ENCODE data around the gene SPTLC2.

DNA sequence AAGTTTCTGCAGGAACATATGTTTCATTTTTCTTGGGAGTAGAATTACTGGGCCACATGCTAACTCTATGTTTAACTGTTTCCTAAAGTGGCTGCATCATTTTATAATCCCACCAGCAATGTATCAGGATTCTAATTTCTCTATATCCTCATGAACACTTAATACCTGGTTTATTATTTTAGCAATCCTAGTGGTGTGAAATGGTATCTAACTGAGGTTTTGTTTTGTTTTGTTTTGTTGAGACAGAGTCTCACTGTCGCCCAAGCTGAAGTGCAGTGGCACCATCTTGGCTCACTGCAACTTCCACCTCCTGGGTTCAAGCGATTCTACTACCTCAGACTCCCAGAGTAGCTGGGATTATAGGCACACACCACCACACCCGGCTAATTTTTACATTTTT is 6.5 kb downstream of the SPTLC2 start:
- TF ChIP-seq, protein P1, sequence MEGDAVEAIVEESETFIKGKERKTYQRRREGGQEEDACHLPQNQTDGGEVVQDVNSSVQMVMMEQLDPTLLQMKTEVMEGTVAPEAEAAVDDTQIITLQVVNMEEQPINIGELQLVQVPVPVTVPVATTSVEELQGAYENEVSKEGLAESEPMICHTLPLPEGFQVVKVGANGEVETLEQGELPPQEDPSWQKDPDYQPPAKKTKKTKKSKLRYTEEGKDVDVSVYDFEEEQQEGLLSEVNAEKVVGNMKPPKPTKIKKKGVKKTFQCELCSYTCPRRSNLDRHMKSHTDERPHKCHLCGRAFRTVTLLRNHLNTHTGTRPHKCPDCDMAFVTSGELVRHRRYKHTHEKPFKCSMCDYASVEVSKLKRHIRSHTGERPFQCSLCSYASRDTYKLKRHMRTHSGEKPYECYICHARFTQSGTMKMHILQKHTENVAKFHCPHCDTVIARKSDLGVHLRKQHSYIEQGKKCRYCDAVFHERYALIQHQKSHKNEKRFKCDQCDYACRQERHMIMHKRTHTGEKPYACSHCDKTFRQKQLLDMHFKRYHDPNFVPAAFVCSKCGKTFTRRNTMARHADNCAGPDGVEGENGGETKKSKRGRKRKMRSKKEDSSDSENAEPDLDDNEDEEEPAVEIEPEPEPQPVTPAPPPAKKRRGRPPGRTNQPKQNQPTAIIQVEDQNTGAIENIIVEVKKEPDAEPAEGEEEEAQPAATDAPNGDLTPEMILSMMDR (conservative IDR thresholded peaks at IDR 0.05): peak; percentile 44; the same call in 1 of the 2 replicates
- TF ChIP-seq EZH2 (IDR thresholded peaks at IDR 0.05; ENCODE audit: low read depth): no peak

Measured in PC-9 (cell line).